ENCODE results near the gene MAPRE2. TPM values are rescaled to one million over a fixed set of nuclear protein-coding genes. Genes with fewer than 3 reads are reported as not detected.

The MAPRE2 gene
- total RNA-seq, 1 experiment from 2014 or later, result 9.1 TPM

GRCh38 chr18:35051641-35052377, 10.6 kb downstream of the MAPRE2 start:
- no peak overlapping the region for H2AFZ ChIP-seq
- no peaks in the 10 kb centered on the region for H3F3A ChIP-seq (ENCODE audit: insufficient read depth, low read depth)
- H3K27ac ChIP-seq, result no peak overlapping the region
- H3K36me3 ChIP-seq (ENCODE audit: low read depth), result no peaks in the 10 kb centered on the region
- no peaks in the 10 kb centered on the region for H3K79me2 ChIP-seq (ENCODE audit: low read depth)
- CTCF ChIA-PET, result no interaction called here
- H3K4me3 ChIP-seq, result no peak overlapping the region
- POLR2A ChIA-PET (ENCODE audit: unreplicated experiment), result no interaction called here
- no peak overlapping the region for H3K4me2 ChIP-seq
- H3K27me3 ChIP-seq (ENCODE audit: insufficient read depth, low read depth), result no peaks in the 10 kb centered on the region
- no peaks in the 10 kb centered on the region for H4K20me1 ChIP-seq (ENCODE audit: insufficient read depth)
- H3K9me3 ChIP-seq (ENCODE audit: insufficient read depth, low read depth), result no peaks in the 10 kb centered on the region
- intact Hi-C loops (cut with micrococcal nuclease; ENCODE audit: unreplicated experiment), result no loop called here
- no peak for DNase-seq
- H3K9me2 ChIP-seq (ENCODE audit: insufficient read depth), result no peaks in the 10 kb centered on the region
- BruUV-seq (replicated peaks), result no TSS peak
- no peak for TF ChIP-seq EZH2 (IDR thresholded peaks at IDR 0.05; ENCODE audit: low read depth)
- no peak for TF ChIP-seq CTCF (conservative IDR thresholded peaks at IDR 0.05)
- no peaks in the 10 kb centered on the region for H3K4me1 ChIP-seq (replicated peaks; ENCODE audit: insufficient read depth)

GRCh38 chr18:35054401-35054800, 13.2 kb downstream of the MAPRE2 start:
- ChIA-PET CTCF (no interaction called here), POLR2A (ENCODE audit: unreplicated experiment) (no interaction called here)
- no peak overlapping the region for H2AFZ ChIP-seq
- intact Hi-C loops (cut with micrococcal nuclease; ENCODE audit: unreplicated experiment), result no loop called here
- H3K9me3 ChIP-seq (ENCODE audit: insufficient read depth, low read depth), result no peaks in the 10 kb centered on the region
- no peak overlapping the region for H3K27ac ChIP-seq
- no peaks in the 10 kb centered on the region for H3K36me3 ChIP-seq (ENCODE audit: low read depth)
- no peaks in the 10 kb centered on the region for H3F3A ChIP-seq (ENCODE audit: insufficient read depth, low read depth)
- no peak for TF ChIP-seq EZH2 (IDR thresholded peaks at IDR 0.05; ENCODE audit: low read depth)
- TF ChIP-seq CTCF (conservative IDR thresholded peaks at IDR 0.05), result no peak
- no peaks in the 10 kb centered on the region for H4K20me1 ChIP-seq (ENCODE audit: insufficient read depth)
- H3K4me2 ChIP-seq, result no peak overlapping the region
- H3K27me3 ChIP-seq (ENCODE audit: insufficient read depth, low read depth), result no peaks in the 10 kb centered on the region
- no peak overlapping the region for H3K4me3 ChIP-seq
- H3K4me1 ChIP-seq (replicated peaks; ENCODE audit: insufficient read depth), result no peaks in the 10 kb centered on the region
- DNase-seq, result no peak
- no peaks in the 10 kb centered on the region for H3K9me2 ChIP-seq (ENCODE audit: insufficient read depth)
- H3K79me2 ChIP-seq (ENCODE audit: low read depth), result no peaks in the 10 kb centered on the region
- BruUV-seq (replicated peaks), result no TSS peak

- Histone ChIP-seq H3K4me3 (no peak overlapping the region), H3F3A (ENCODE audit: insufficient read depth, low read depth) (no peaks in the 10 kb centered on the region), H3K9me2 (ENCODE audit: insufficient read depth) (no peaks in the 10 kb centered on the region), H3K27ac (no peak overlapping the region), H3K4me1 (replicated peaks; ENCODE audit: insufficient read depth) (no peaks in the 10 kb centered on the region), H3K36me3 (ENCODE audit: low read depth) (no peaks in the 10 kb centered on the region), H3K79me2 (ENCODE audit: low read depth) (no peaks in the 10 kb centered on the region), H3K4me2 (no peak overlapping the region), H3K27me3 (ENCODE audit: insufficient read depth, low read depth) (no peaks in the 10 kb centered on the region), H3K9me3 (ENCODE audit: insufficient read depth, low read depth) (no peaks in the 10 kb centered on the region), H4K20me1 (ENCODE audit: insufficient read depth) (no peaks in the 10 kb centered on the region), H2AFZ (no peak overlapping the region)
- BruUV-seq (replicated peaks), result no TSS peak
- TF ChIP-seq EZH2 (IDR thresholded peaks at IDR 0.05; ENCODE audit: low read depth) (no peak), CTCF (conservative IDR thresholded peaks at IDR 0.05) (no peak)
- intact Hi-C loops (cut with micrococcal nuclease; ENCODE audit: unreplicated experiment), result no loop called here
- CTCF ChIA-PET, result no interaction called here
- POLR2A ChIA-PET (ENCODE audit: unreplicated experiment), result no interaction called here
- no peak for DNase-seq
Observed at GRCh38 chr18:35055105-35055504, 13.9 kb downstream of the MAPRE2 start.

Measured in PC-9 (cell line).